ENCODE data around the gene USP30.

Gene USP30

GRCh38 chr12:109131154-109132050 lies 79.0 kb downstream of the USP30 start:
- Histone ChIP-seq H3K4me3 (no peak overlapping the region), H3K27me3 (no peaks in the 10 kb centered on the region), H3K4me1 (peaks cover 0 to 4% (median 0%) of the 10 kb centered on the region in 4 donors), H3K36me3 (peaks cover 0 to under 1% (median 0%) of the 10 kb centered on the region in 3 donors), H3K9me3 (no peaks in the 10 kb centered on the region), H3K27ac (peak overlapping the region in 1 of 2 donors; percentile 7)
- TF ChIP-seq, protein P1, sequence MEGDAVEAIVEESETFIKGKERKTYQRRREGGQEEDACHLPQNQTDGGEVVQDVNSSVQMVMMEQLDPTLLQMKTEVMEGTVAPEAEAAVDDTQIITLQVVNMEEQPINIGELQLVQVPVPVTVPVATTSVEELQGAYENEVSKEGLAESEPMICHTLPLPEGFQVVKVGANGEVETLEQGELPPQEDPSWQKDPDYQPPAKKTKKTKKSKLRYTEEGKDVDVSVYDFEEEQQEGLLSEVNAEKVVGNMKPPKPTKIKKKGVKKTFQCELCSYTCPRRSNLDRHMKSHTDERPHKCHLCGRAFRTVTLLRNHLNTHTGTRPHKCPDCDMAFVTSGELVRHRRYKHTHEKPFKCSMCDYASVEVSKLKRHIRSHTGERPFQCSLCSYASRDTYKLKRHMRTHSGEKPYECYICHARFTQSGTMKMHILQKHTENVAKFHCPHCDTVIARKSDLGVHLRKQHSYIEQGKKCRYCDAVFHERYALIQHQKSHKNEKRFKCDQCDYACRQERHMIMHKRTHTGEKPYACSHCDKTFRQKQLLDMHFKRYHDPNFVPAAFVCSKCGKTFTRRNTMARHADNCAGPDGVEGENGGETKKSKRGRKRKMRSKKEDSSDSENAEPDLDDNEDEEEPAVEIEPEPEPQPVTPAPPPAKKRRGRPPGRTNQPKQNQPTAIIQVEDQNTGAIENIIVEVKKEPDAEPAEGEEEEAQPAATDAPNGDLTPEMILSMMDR (IDR thresholded peaks at IDR 0.05): no peak
- intact Hi-C loops (cut with DNase I; ENCODE audit: low total_unique reads): no loop called here
- peak in 1 of 2 donors; percentile 75 for DNase-seq

GRCh38 chr12:109134186-109134917 lies 82.0 kb downstream of the USP30 start:
- intact Hi-C loops (cut with DNase I; ENCODE audit: low total_unique reads): no loop called here
- TF ChIP-seq, protein P1 (IDR thresholded peaks at IDR 0.05): peak in 1 of 2 experiments; percentile 11
- H3K4me3 ChIP-seq: no peak overlapping the region
- H3K27me3 ChIP-seq: no peaks in the 10 kb centered on the region
- H3K4me1 ChIP-seq: peaks cover 0 to 4% (median 0%) of the 10 kb centered on the region in 4 donors
- no peak overlapping the region for H3K27ac ChIP-seq
- peaks cover 0 to 2% (median under 1%) of the 10 kb centered on the region in 3 donors for H3K36me3 ChIP-seq
- H3K9me3 ChIP-seq: no peaks in the 10 kb centered on the region
- DNase-seq: peak in 1 of 2 donors; percentile 73

DNA sequence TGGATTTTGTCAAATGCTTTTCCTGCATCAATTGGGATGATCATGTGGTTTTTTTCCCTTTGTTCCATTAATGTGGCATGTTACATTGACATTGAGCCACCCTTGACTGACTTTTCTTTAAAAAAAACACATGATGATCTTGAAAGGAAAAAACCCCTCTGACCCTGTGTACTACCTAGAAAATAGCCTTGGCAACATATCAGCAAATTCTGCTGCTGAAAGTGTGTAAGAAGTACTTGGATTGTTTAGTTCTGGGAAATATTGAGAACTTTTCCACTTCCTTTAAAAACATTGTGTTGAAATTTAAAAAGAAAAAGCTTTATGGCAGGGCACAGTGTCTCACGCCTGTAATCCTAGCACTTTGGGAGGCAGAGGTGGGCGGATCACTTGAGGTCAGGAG lies 84.7 kb downstream of the USP30 start:
- H3K27me3 ChIP-seq: no peaks in the 10 kb centered on the region
- peaks cover 0 to 4% (median 0%) of the 10 kb centered on the region in 4 donors for H3K4me1 ChIP-seq
- TF ChIP-seq, protein P1 (IDR thresholded peaks at IDR 0.05): no peak
- H3K9me3 ChIP-seq: no peaks in the 10 kb centered on the region
- no peak overlapping the region for H3K27ac ChIP-seq
- H3K4me3 ChIP-seq: no peak overlapping the region
- intact Hi-C loops (cut with DNase I; ENCODE audit: low total_unique reads): no loop called here
- no peak for DNase-seq
- peaks cover 0 to 21% (median 7%) of the 10 kb centered on the region in 3 donors for H3K36me3 ChIP-seq

Measured in tibial artery (tissue), 4 donors.